DND-41 (cell line): ENCODE measurements around the gene TPO.
A peak's percentile ranks its signal among the peaks of the same experiment; 100 is the strongest.

ENCODE experiments used
- ATAC-seq: fragments of 200-7000 bp; cut with Tn5 transposase; 3 replicates; pipeline ENCODE4 v1.9.1; 2021; ENCODE audit warnings: low read depth; ENCODE audit not compliant: insufficient read depth
- DNase-seq: peaks from one replicate; pipeline ENCODE4 v3.0.0-alpha.2; 2020
- H2AFZ ChIP-seq: 2 replicates; pipeline ENCODE4 v1.6.0; 2012; ENCODE audit warnings: low read depth, low read length
- H3K27ac ChIP-seq: 2 replicates; pipeline ENCODE4 v1.5.1; 2012; ENCODE audit warnings: low read length, inconsistent platforms
- H3K27me3 ChIP-seq: fragments of 200-600 bp; sonication (generic); 2 replicates; pipeline ENCODE4 v1.6.0; 2012; ENCODE audit warnings: low read length, mild to moderate bottlenecking, inconsistent platforms; ENCODE audit not compliant: insufficient read depth, poor library complexity
- H3K36me3 ChIP-seq: 2 replicates; pipeline ENCODE4 v1.5.1; 2012; ENCODE audit warnings: low read length, inconsistent platforms; ENCODE audit not compliant: insufficient read depth
- H3K4me1 ChIP-seq: 2 replicates; pipeline ENCODE4 v1.5.1; 2012; ENCODE audit warnings: mild to moderate bottlenecking, low read length; ENCODE audit not compliant: insufficient read depth
- H3K4me2 ChIP-seq: 2 replicates; pipeline ENCODE4 v1.6.0; 2012; ENCODE audit warnings: mild to moderate bottlenecking, moderate library complexity, low read length, inconsistent platforms; ENCODE audit not compliant: insufficient read depth
- H3K4me3 ChIP-seq, 2 experiments: fragments of 200-600 bp in 1 of 2; shearing (Covaris generic) in 1 of 2; 2 replicates each; pipeline ENCODE4 v1.5.1; 2012 to 2016; ENCODE audit warnings: inconsistent platforms in 2 of 2, low read length in 2 of 2, mild to moderate bottlenecking in 2 of 2, low read depth in 1 of 2, moderate library complexity in 1 of 2
- H3K79me2 ChIP-seq: 2 replicates; pipeline ENCODE4 v1.6.0; 2012; ENCODE audit warnings: low read length, inconsistent platforms; ENCODE audit not compliant: insufficient read depth
- H3K9ac ChIP-seq: 2 replicates; pipeline ENCODE4 v1.6.0; 2012; ENCODE audit warnings: low read depth, mild to moderate bottlenecking, inconsistent platforms, low read length, moderate library complexity
- H3K9me3 ChIP-seq: 2 replicates; pipeline ENCODE4 v1.5.1; 2012; ENCODE audit warnings: low read length, moderate library complexity, mild to moderate bottlenecking, inconsistent platforms; ENCODE audit not compliant: insufficient read depth, severe bottlenecking
- H4K20me1 ChIP-seq: 2 replicates; pipeline ENCODE4 v1.6.0; 2012; ENCODE audit warnings: low read length; ENCODE audit not compliant: insufficient read depth
- CTCF ChIP-seq: IDR thresholded peaks from 2 replicates; pipeline ENCODE4 v1.5.1; 2012; ENCODE audit warnings: borderline replicate concordance, low read length, moderate library complexity, mild to moderate bottlenecking; ENCODE audit not compliant: poor library complexity, severe bottlenecking; ENCODE audit errors: extremely low read depth
- EZH2 ChIP-seq: IDR thresholded peaks from 3 replicates; pipeline ENCODE4 v1.6.1; 2012; ENCODE audit warnings: borderline replicate concordance, low read depth, mild to moderate bottlenecking, moderate library complexity, low read length, inconsistent platforms; ENCODE audit not compliant: severe bottlenecking

TPO gene

DNA sequence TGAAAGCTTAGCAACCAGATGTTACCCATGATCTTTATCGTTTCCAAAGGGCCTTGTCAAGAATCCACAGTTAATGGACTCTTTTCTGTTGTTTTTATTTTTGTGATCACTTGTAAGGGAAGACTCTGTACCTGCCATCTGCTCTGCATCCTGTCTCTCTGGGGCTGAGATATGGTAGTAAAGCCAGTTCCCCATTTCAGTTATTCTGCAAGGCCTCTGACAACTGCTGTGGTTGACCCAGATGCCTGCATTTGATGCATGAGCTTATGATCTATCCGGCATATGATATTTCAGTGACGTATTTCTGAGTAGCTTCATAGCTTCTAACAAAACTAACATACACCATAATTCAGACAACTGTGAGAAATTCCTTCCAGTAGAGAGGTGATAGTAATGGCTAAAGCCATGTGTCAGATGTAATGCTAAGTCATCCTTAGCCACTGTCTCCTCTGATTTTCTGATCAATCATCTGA lies 105.1 kb downstream of the TPO start:
- TF ChIP-seq CTCF (no peak), EZH2 (no peak)
- DNase-seq (peak; percentile 74), ATAC-seq (peak; percentile 86)
- peak overlapping the region; percentile 80 for H3K27ac ChIP-seq
- H3K27me3 ChIP-seq = no peaks in the 10 kb centered on the region
- H4K20me1 ChIP-seq = no peaks in the 10 kb centered on the region
- peak overlapping the region; percentile 50; the same call in 1 of the 2 replicates for H2AFZ ChIP-seq
- no peaks in the 10 kb centered on the region for H3K9me3 ChIP-seq
- peaks cover 52% of the 10 kb centered on the region for H3K4me1 ChIP-seq
- H3K79me2 ChIP-seq = no peaks in the 10 kb centered on the region
- no peak overlapping the region for H3K4me3 ChIP-seq
- H3K36me3 ChIP-seq = no peaks in the 10 kb centered on the region
- H3K9ac ChIP-seq = peak overlapping the region; percentile 37
- peak overlapping the region; percentile 15 for H3K4me2 ChIP-seq

DNA sequence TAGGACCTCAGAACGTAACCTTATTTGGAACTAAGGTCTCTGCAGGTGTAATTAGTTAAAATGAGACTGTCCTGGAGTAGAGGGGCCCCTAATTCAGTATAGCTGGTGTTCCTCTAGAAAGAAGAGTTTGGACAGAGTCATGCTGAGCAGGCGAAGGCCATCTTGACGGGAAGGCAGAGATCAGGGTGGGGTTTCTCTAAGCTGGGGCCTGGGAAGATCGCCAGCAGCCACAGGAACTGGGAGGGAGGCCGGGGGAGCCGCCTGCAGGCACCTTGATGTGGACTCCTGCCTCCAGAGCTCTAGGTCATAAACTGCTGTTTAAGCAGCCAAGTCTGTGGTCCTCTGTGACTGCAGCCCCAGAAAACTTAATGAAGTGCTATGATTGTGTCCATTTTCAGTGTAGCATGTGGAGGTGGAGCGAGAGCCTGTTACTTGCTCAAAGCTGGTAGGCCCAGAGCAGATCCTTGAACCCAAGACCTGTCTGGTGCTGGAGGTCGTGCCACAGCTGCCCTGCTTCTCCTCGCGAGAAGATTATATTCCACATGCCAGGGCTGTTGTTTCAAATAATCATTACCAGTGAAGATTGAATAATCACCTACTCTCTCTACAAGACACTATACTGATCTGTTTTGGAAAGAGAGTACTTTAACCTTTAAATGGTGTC lies 105.7 kb downstream of the TPO start:
- H3K79me2 ChIP-seq = no peaks in the 10 kb centered on the region
- peak overlapping the region; percentile 50 for H2AFZ ChIP-seq
- peak; percentile 74 for DNase-seq
- peak; percentile 57 for ATAC-seq
- H4K20me1 ChIP-seq = no peaks in the 10 kb centered on the region
- peak overlapping the region in 1 of 2 experiments; percentile 28; a peak in 1 of 4 replicates for H3K4me3 ChIP-seq
- H3K9me3 ChIP-seq = no peaks in the 10 kb centered on the region
- peak overlapping the region; percentile 80 for H3K27ac ChIP-seq
- no peaks in the 10 kb centered on the region for H3K27me3 ChIP-seq
- H3K9ac ChIP-seq = peak overlapping the region; percentile 37
- H3K4me1 ChIP-seq = peaks cover 52% of the 10 kb centered on the region
- TF ChIP-seq EZH2 (no peak), CTCF (peak; percentile 22)
- H3K4me2 ChIP-seq = peak overlapping the region; percentile 15
- no peaks in the 10 kb centered on the region for H3K36me3 ChIP-seq

GRCh38 chr2:1521191-1521877 lies 108.1 kb downstream of the TPO start:
- no peak for TF ChIP-seq CTCF
- no peak for TF ChIP-seq EZH2
- Histone ChIP-seq H3K4me3 (no peak overlapping the region), H3K9ac (no peak overlapping the region), H3K36me3 (no peaks in the 10 kb centered on the region), H4K20me1 (no peaks in the 10 kb centered on the region), H3K9me3 (no peaks in the 10 kb centered on the region), H3K4me2 (no peak overlapping the region), H3K27ac (peak overlapping the region; percentile 41), H3K79me2 (no peaks in the 10 kb centered on the region), H2AFZ (no peak overlapping the region), H3K4me1 (peaks cover 46% of the 10 kb centered on the region), H3K27me3 (no peaks in the 10 kb centered on the region)
- ATAC-seq (no peak), DNase-seq (no peak)
